Vagina (tissue), 2 donors: ENCODE measurements around the gene HOXD13. TPM values are rescaled to one million over a fixed set of nuclear protein-coding genes. Genes with fewer than 3 reads are reported as not detected.
A peak's percentile ranks its signal among the peaks of the same experiment; 100 is the strongest.

ENCODE experiments used
- DNase-seq, 2 donors: peaks; one replicate each; pipeline ENCODE4 v3.0.0-alpha.2; 2017; ENCODE audit errors: extremely low spot score in 2 of 2
- H3K27ac ChIP-seq: fragments of 200-600 bp; sonication (generic); one replicate; pipeline ENCODE4 v1.5.1; 2019
- H3K27me3 ChIP-seq: fragments of 200-600 bp; sonication (generic); one replicate; pipeline ENCODE4 v1.5.1; 2019
- H3K36me3 ChIP-seq, 2 donors: fragments of 200-600 bp; sonication (generic); one replicate each; pipeline ENCODE4 v1.5.1; 2017 to 2019
- H3K4me1 ChIP-seq: fragments of 200-600 bp; sonication (generic); one replicate; pipeline ENCODE4 v1.5.1; 2019
- H3K4me3 ChIP-seq, 2 donors: fragments of 200-600 bp; sonication (generic); 1 replicate in 1 of 2; 2 replicates in 1 of 2; pipeline ENCODE4 v1.5.1; 2016 to 2019
- H3K9me3 ChIP-seq: fragments of 200-600 bp; sonication (generic); one replicate; pipeline ENCODE4 v1.5.1; 2019
- CTCF ChIP-seq, 3 experiments: fragments of 450-650 bp in 2 of 3; fragments of 200-600 bp in 1 of 3; sonication (generic) in 1 of 3; IDR thresholded peaks; one replicate each; pipeline ENCODE4 v1.5.1; 2017 to 2019; ENCODE audit warnings: antibody characterized with exemption in 3 of 3, mild to moderate bottlenecking in 2 of 3, moderate library complexity in 2 of 3
- POLR2A ChIP-seq, 2 donors: fragments of 450-650 bp; IDR thresholded peaks; one replicate each; pipeline ENCODE4 v1.6.1; 2017; ENCODE audit warnings: antibody characterized with exemption in 2 of 2, mild to moderate bottlenecking in 2 of 2, moderate library complexity in 2 of 2
- POLR2AphosphoS5 ChIP-seq, 2 donors: sonication (generic); formaldehyde crosslinking; IDR thresholded peaks; one replicate each; pipeline ENCODE4 v1.9.0; 2017; ENCODE audit warnings: antibody characterized with exemption in 2 of 2, mild to moderate bottlenecking in 2 of 2, low read depth in 1 of 2; ENCODE audit not compliant: insufficient read depth in 1 of 2
- intact Hi-C: fragments of 100-400 bp; cut with DNase I; formaldehyde crosslinking; loops from one replicate; pipeline ENCODE4 v1.15.1; 2023
- total RNA-seq: library from RNA; depleted of rRNA; stranded (reverse); fragments of >200 nt; gene quantifications from one replicate; pipeline ENCODE4 v1.2.3, GENCODE V29; 2016

HOXD13 gene
- total RNA-seq, 1 donor from 2014 or later: 15.7 TPM

DNA sequence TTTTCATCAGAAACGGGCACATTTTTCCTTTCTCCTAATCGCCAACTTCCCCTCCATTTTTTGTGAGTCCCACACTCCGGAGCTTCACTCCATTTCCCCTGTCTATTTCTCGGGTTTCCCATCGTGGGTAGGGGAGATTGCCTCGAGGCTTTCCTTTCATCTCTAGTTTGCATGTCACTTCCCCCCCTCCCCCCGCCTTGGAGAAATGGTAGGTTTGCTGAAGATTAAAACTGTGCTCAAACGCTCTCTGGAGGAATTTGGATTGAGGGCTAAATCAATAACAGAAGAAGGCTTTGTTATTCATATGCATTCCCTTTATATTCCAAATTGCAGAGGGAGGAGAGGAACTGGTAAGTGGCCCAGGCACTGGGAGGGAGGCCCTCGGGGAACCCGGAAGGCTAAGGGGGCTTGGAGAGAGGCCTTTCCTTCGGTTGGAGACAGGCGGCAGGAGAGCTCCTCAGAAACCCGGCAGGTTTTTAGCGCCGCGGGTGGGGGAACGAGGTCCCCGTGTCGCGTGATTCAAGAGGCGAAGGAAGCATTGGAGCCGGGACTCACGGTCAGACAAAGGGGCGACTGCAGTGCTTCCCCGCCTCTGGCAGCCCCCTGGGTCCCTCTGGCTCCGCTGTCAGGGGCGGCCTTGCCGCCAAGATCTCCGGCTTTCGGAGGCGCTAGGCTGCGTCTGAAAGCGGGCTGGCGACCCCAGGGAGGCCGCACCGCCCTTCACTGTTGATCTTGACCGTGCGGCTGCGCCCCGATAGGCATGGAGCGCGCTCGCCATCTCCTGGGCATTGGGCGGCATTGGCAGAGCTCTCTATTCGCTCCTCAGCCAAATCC, 4.7 kb downstream of the HOXD13 start:
- H3K4me1 ChIP-seq: peaks cover 36% of the 10 kb centered on the region
- H3K36me3 ChIP-seq: no peaks in the 10 kb centered on the region
- intact Hi-C loops: no loop called here
- H3K27me3 ChIP-seq: no peaks in the 10 kb centered on the region
- H3K27ac ChIP-seq: peak overlapping the region; percentile 91
- H3K4me3 ChIP-seq: peak overlapping the region; percentile 48 to 54
- no peaks in the 10 kb centered on the region for H3K9me3 ChIP-seq
- no peak for DNase-seq
- TF ChIP-seq POLR2AphosphoS5 (IDR thresholded peaks at IDR 0.05; ENCODE audit: insufficient read depth in 1 of 2, low read depth in 1 of 2): peak in 1 of 2 donors; percentile 78
- peak; percentile 45 to 96 (median 78) for TF ChIP-seq CTCF (IDR thresholded peaks at IDR 0.05)
- TF ChIP-seq POLR2A (IDR thresholded peaks at IDR 0.05): no peak

DNA sequence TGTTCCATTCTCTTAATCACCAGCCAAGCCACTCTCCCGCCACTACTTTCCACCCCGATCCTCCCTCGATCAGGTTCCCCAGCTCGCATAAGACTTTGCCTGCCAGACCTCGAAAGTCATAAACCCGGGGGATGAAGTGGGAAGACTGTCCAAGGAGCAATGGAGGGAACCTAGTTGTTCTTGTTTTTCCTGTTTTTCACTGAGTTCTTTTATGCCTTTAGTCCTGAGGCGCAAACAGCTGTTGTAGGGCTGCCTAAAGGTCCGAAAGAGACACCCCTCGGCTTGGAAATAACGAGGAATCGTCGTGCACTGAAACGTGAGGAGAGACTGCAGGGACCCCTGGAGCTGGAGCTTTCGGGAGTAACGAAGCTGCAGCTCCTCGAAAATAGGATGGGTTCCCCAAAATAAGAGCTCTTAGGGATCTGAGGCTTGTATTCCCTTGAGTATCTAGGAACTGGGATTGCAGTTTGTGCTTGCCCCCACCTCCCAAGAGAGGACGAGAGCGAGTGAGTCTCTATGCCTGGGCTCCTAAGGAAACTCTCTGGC, 5.4 kb downstream of the HOXD13 start:
- no peaks in the 10 kb centered on the region for H3K36me3 ChIP-seq
- intact Hi-C loops: no loop called here
- H3K4me1 ChIP-seq: peaks cover 39% of the 10 kb centered on the region
- peak overlapping the region; percentile 91 for H3K27ac ChIP-seq
- TF ChIP-seq POLR2A (IDR thresholded peaks at IDR 0.05): peak in 1 of 2 donors; percentile 42
- peak in 1 of 3 experiments; percentile 4 for TF ChIP-seq CTCF (IDR thresholded peaks at IDR 0.05)
- TF ChIP-seq POLR2AphosphoS5 (IDR thresholded peaks at IDR 0.05; ENCODE audit: insufficient read depth in 1 of 2, low read depth in 1 of 2): no peak
- H3K27me3 ChIP-seq: no peaks in the 10 kb centered on the region
- no peaks in the 10 kb centered on the region for H3K9me3 ChIP-seq
- no peak for DNase-seq
- peak overlapping the region; percentile 48 to 54 for H3K4me3 ChIP-seq

DNA sequence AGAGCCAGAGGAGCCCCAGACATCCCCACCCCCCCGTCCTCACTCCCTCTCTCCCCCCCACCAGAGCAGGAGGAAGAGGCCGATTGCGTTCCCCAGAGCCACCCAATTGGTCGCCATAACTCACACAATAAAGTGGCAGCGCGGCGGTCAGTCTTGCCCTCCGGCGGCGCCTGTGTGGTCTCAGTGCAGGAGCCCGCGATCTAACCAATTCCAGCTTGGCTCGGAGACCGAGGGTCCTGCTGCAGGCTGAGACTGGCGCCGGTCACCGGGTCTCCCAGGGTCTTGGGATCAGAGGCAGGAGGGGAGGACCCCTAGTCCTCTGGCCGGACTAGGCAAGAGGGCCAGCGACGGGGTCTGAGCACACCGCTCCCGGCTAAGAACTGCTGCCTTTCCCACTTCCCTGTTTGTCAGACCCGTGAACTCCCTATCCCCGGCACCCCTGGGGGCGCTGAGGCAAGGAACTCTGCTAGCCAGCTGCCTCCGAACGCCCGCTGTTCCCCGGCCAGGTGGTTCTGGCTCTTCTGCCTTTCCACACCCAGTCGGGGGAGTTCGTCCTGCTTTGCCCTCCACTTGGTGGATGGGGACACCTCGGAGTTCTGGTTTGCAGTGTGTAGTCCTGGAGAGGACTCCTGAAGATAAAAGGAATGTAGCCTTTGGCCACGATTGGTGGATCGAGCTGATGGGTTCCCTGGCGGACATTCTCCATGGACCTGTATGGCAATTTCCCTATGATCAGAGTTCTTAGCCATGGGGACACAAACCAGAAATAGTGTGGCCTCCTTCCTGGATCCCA, 6.0 kb downstream of the HOXD13 start:
- H3K36me3 ChIP-seq: no peaks in the 10 kb centered on the region
- peak overlapping the region; percentile 91 for H3K27ac ChIP-seq
- H3K9me3 ChIP-seq: no peaks in the 10 kb centered on the region
- peak overlapping the region; percentile 48 to 54 for H3K4me3 ChIP-seq
- H3K27me3 ChIP-seq: no peaks in the 10 kb centered on the region
- intact Hi-C loops: no loop called here
- peaks cover 46% of the 10 kb centered on the region for H3K4me1 ChIP-seq
- peak in 1 of 2 donors; percentile 41 for TF ChIP-seq POLR2AphosphoS5 (IDR thresholded peaks at IDR 0.05; ENCODE audit: insufficient read depth in 1 of 2, low read depth in 1 of 2)
- no peak for TF ChIP-seq CTCF (IDR thresholded peaks at IDR 0.05)
- no peak for TF ChIP-seq POLR2A (IDR thresholded peaks at IDR 0.05)
- DNase-seq: no peak

DNA sequence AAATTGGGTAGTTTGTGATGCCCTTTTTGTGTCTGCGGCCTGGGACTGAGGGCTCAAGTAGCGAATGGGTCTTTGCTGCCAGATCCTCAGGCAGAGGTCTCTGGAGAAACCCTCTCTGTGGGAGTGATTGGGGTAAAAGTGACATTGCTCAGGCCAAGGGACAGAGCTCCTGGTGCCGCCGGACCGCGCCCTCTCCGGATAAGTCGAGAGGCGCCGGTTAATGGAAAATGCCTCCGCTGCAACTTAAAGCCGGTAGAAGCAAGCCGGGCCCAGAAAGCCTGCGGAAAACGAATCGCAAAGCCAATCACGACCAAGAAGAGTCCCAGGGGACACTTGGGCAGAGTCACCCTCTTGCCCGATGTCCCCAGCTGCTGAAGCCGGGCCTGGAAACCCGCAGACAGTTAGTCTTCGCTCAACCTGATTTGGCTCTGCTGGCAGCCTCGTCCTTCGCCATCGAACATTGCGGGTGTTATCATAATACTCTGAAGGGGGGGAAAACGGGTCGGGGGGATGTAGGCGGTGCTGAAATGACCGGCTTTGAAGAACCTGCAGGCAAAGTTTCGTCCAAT, 6.7 kb downstream of the HOXD13 start:
- Histone ChIP-seq H3K4me3 (peak overlapping the region; percentile 48 to 54), H3K27me3 (no peaks in the 10 kb centered on the region), H3K4me1 (peaks cover 53% of the 10 kb centered on the region), H3K9me3 (no peaks in the 10 kb centered on the region), H3K36me3 (no peaks in the 10 kb centered on the region), H3K27ac (peak overlapping the region; percentile 91)
- TF ChIP-seq CTCF (IDR thresholded peaks at IDR 0.05): no peak
- no peak for TF ChIP-seq POLR2AphosphoS5 (IDR thresholded peaks at IDR 0.05; ENCODE audit: insufficient read depth in 1 of 2, low read depth in 1 of 2)
- TF ChIP-seq POLR2A (IDR thresholded peaks at IDR 0.05): no peak
- no peak for DNase-seq
- intact Hi-C loops: no loop called here
